GM12878 (cell line): ENCODE results near the gene DNAJB11. TPM values are rescaled to one million over a fixed set of nuclear protein-coding genes. Genes with fewer than 3 reads are reported as not detected.

Experiments used
- BACH1 ChIP-seq: fragments of 450-650 bp; IDR thresholded peaks from 2 replicates; pipeline ENCODE4 v1.6.1; 2017; ENCODE audit warnings: mild to moderate bottlenecking, borderline replicate concordance
- DPF2 ChIP-seq: fragments of 450-650 bp; IDR thresholded peaks from 2 replicates; pipeline ENCODE4 v1.6.1; 2017; ENCODE audit warnings: mild to moderate bottlenecking
- GABPA ChIP-seq: IDR thresholded peaks from 2 replicates; pipeline ENCODE4 v1.6.1; 2014; ENCODE audit warnings: antibody characterized with exemption, low read depth, mild to moderate bottlenecking, inconsistent platforms
- NBN ChIP-seq: fragments of 450-650 bp; IDR thresholded peaks from 2 replicates; pipeline ENCODE4 v1.6.1; 2016
- NFIC ChIP-seq: IDR thresholded peaks from 2 replicates; pipeline ENCODE4 v1.6.1; 2012; ENCODE audit warnings: low read depth, mild to moderate bottlenecking, inconsistent platforms, low read length, moderate library complexity
- NFYB ChIP-seq: IDR thresholded peaks from 2 replicates; pipeline ENCODE4 v1.6.1; 2011; ENCODE audit warnings: low read depth, mild to moderate bottlenecking, low read length, improper control_type of control experiment, moderate library complexity; ENCODE audit not compliant: insufficient read depth
- NRF1 ChIP-seq: conservative IDR thresholded peaks from 2 replicates; pipeline ENCODE4 v1.6.1; 2011; ENCODE audit warnings: mild to moderate bottlenecking, low read depth, low read length, improper control_type of control experiment
- PAX5 ChIP-seq: IDR thresholded peaks from 2 replicates; pipeline ENCODE4 v1.6.1; 2011; ENCODE audit warnings: low read depth, low read length, borderline replicate concordance
- RFX5 ChIP-seq: IDR thresholded peaks from 2 replicates; pipeline ENCODE4 v1.6.1; 2011; ENCODE audit warnings: low read depth, low read length, improper control_type of control experiment
- SKIL ChIP-seq: fragments of 450-650 bp; IDR thresholded peaks from 2 replicates; pipeline ENCODE4 v1.6.1; 2017; ENCODE audit warnings: mild to moderate bottlenecking, low read depth, inconsistent platforms; ENCODE audit not compliant: poor library complexity, severe bottlenecking
- ZBTB11 ChIP-seq: fragments of 450-650 bp; formaldehyde crosslinking; IDR thresholded peaks from 2 replicates; pipeline ENCODE4 v1.5.0; 2022; ENCODE audit warnings: mild to moderate bottlenecking, missing genetic modification characterization
- polyA plus RNA-seq, 11 experiments: library from polyadenylated mRNA; depleted of rRNA in 4 of 11; unstranded in 6 of 11; stranded (reverse) in 5 of 11; fragments of >200 nt; fragmentation: Nextera tagmentation in 4 of 11; fragmentation: Illumina TruSeq in 1 of 11; extraction: Ambion mirVana in 4 of 11; extraction: Trizol in 1 of 11; gene quantifications; 1 replicate in 1 of 11; 2 replicates in 10 of 11; pipeline versions ENCODE4 v1.2.1 to v1.2.3, GENCODE V29; 2011 to 2016; ENCODE audit warnings: inconsistent platforms in 2 of 11, missing spikeins in 2 of 11, low read depth in 1 of 11
- total RNA-seq, 4 experiments: library from RNA; depleted of rRNA in 3 of 4; stranded (reverse); fragments of >200 nt in 3 of 4; fragmentation: Illumina TruSeq in 1 of 4; extraction: Trizol in 1 of 4; gene quantifications; 2 replicates each; pipeline versions ENCODE4 v1.2.1 to v1.2.3, GENCODE V29; 2013 to 2021

The DNAJB11 gene
- total and polyA plus RNA-seq, 10 of the 15 experiments (the other 5 are each of a cell fraction or from before 2014, with no cell fraction given), result 16.2 to 135 (median 57.8) TPM

- no peak for TF ChIP-seq RFX5
- TF ChIP-seq ZBTB11 (CRISPR knock-in tag), result no peak
- TF ChIP-seq NFYB, result no peak
- peak; percentile 43; the same call in 1 of the 2 replicates for TF ChIP-seq NFIC
- TF ChIP-seq BACH1, result no peak
- no peak for TF ChIP-seq GABPA
- no peak for TF ChIP-seq PAX5
- no peak for TF ChIP-seq NRF1
- TF ChIP-seq NBN, result no peak
- 0 out of 2 replicates have a peak, but pooled peaks have one; percentile 48 for TF ChIP-seq DPF2
- no peak for TF ChIP-seq SKIL
Measured at GRCh38 chr3:186538779-186539178, 31.7 kb upstream of the DNAJB11 start (continued).
